Erythroblast (primary cell): ENCODE measurements around the gene TBCEL.

Experiments
- GATA1 ChIP-seq: IDR thresholded peaks from 2 replicates; pipeline ENCODE4 v1.6.1; 2011; ENCODE audit warnings: low read depth, mild to moderate bottlenecking, control low read depth, low read length, moderate library complexity
- POLR2A ChIP-seq: IDR thresholded peaks from 2 replicates; pipeline ENCODE4 v1.6.1; 2011; ENCODE audit warnings: mild to moderate bottlenecking, low read length

GRCh38 chr11:120988603-120989002 is 35.3 kb upstream of the TBCEL start:
- TF ChIP-seq POLR2A (no peak), GATA1 (no peak)
